H9 (cell line): Measurements from ENCODE around the gene ANKRD11. TPM values are rescaled to one million over a fixed set of nuclear protein-coding genes. Genes with fewer than 3 reads are reported as not detected.

Source experiments
- DNase-seq: peaks from one replicate; pipeline ENCODE4 v3.0.0-alpha.2; 2017
- H2AFZ ChIP-seq: one replicate; pipeline ENCODE4 v1.6.1; 2013; ENCODE audit warnings: mild to moderate bottlenecking, low read length, control low read depth, moderate library complexity
- H2AK5ac ChIP-seq: 2 replicates; pipeline ENCODE4 v1.6.1; 2013; ENCODE audit warnings: low read length, control low read depth, mixed read lengths; ENCODE audit not compliant: insufficient read length
- H2BK120ac ChIP-seq: one replicate; pipeline ENCODE4 v1.6.1; 2013; ENCODE audit warnings: low read depth, mild to moderate bottlenecking, low read length, control low read depth, inconsistent platforms; ENCODE audit not compliant: poor library complexity, severe bottlenecking
- H2BK12ac ChIP-seq: 2 replicates; pipeline ENCODE4 v1.6.1; 2013; ENCODE audit warnings: low read length, control low read depth, mixed read lengths, low read depth; ENCODE audit not compliant: insufficient read length
- H2BK15ac ChIP-seq: 2 replicates; pipeline ENCODE4 v1.6.1; 2013; ENCODE audit warnings: low read depth, low read length, control low read depth
- H2BK20ac ChIP-seq: one replicate; pipeline ENCODE4 v1.6.1; 2013; ENCODE audit warnings: low read depth, mild to moderate bottlenecking, low read length, control low read depth, inconsistent platforms; ENCODE audit not compliant: poor library complexity, severe bottlenecking
- H2BK5ac ChIP-seq: 2 replicates; pipeline ENCODE4 v1.6.1; 2013; ENCODE audit warnings: low read length, control low read depth, mixed read lengths; ENCODE audit not compliant: insufficient read length
- H3K14ac ChIP-seq: 2 replicates; pipeline ENCODE4 v1.6.1; 2013; ENCODE audit warnings: low read length, control low read depth; ENCODE audit not compliant: insufficient read depth
- H3K18ac ChIP-seq: 2 replicates; pipeline ENCODE4 v1.6.1; 2013; ENCODE audit warnings: low read depth, mild to moderate bottlenecking, mixed read lengths, low read length, control low read depth; ENCODE audit not compliant: insufficient read length
- H3K23ac ChIP-seq: 2 replicates; pipeline ENCODE4 v1.6.1; 2013; ENCODE audit warnings: low read length, control low read depth, mixed read lengths, low read depth; ENCODE audit not compliant: insufficient read length
- H3K23me2 ChIP-seq: 2 replicates; pipeline ENCODE4 v1.6.1; 2013; ENCODE audit warnings: low read depth, mild to moderate bottlenecking, mixed read lengths, low read length, control low read depth; ENCODE audit not compliant: insufficient read length, poor library complexity, severe bottlenecking
- H3K27ac ChIP-seq: 2 replicates; pipeline ENCODE4 v1.5.1; 2013; ENCODE audit warnings: low read length, control low read depth, mixed read lengths, low read depth; ENCODE audit not compliant: insufficient read length
- H3K27me3 ChIP-seq: 2 replicates; pipeline ENCODE4 v1.6.1; 2013; ENCODE audit warnings: low read length, control low read depth, inconsistent platforms; ENCODE audit not compliant: insufficient read depth
- H3K4ac ChIP-seq: 2 replicates; pipeline ENCODE4 v1.6.1; 2013; ENCODE audit warnings: low read depth, mild to moderate bottlenecking, control low read depth, inconsistent platforms, low read length, moderate library complexity
- H3K4me1 ChIP-seq: 2 replicates; pipeline ENCODE4 v1.6.1; 2013; ENCODE audit warnings: low read length, control low read depth, inconsistent platforms; ENCODE audit not compliant: insufficient read depth
- H3K4me2 ChIP-seq: 2 replicates; pipeline ENCODE4 v1.6.1; 2013; ENCODE audit warnings: low read length, control low read depth, mixed read lengths; ENCODE audit not compliant: insufficient read length, insufficient read depth
- H3K56ac ChIP-seq: 2 replicates; pipeline ENCODE4 v1.6.1; 2013; ENCODE audit warnings: low read depth, mild to moderate bottlenecking, mixed read lengths, low read length, control low read depth; ENCODE audit not compliant: insufficient read length
- H3K79me1 ChIP-seq: 2 replicates; pipeline ENCODE4 v1.6.1; 2013; ENCODE audit warnings: low read depth, mild to moderate bottlenecking, moderate library complexity, low read length, control low read depth, inconsistent platforms; ENCODE audit not compliant: insufficient read depth, poor library complexity, severe bottlenecking
- H3K79me2 ChIP-seq: 2 replicates; pipeline ENCODE4 v1.6.1; 2013; ENCODE audit warnings: low read length, control low read depth, inconsistent platforms; ENCODE audit not compliant: insufficient read depth
- H3K9ac ChIP-seq: 2 replicates; pipeline ENCODE4 v1.6.1; 2013; ENCODE audit warnings: low read length, control low read depth, mixed read lengths; ENCODE audit not compliant: insufficient read length; ENCODE audit errors: extremely low read depth
- H3K9me3 ChIP-seq: one replicate; pipeline ENCODE4 v1.6.1; 2013; ENCODE audit warnings: low read depth, low read length, inconsistent platforms; ENCODE audit not compliant: control insufficient read depth
- H3T11ph ChIP-seq: one replicate; pipeline ENCODE4 v1.6.1; 2013; ENCODE audit warnings: mild to moderate bottlenecking, low read length, control low read depth, inconsistent platforms
- H4K20me1 ChIP-seq: one replicate; pipeline ENCODE4 v1.6.1; 2013; ENCODE audit not compliant: control insufficient read depth, insufficient read length, insufficient read depth
- H4K5ac ChIP-seq: 2 replicates; pipeline ENCODE4 v1.6.1; 2013; ENCODE audit warnings: low read depth, mild to moderate bottlenecking, mixed read lengths, low read length, control low read depth; ENCODE audit not compliant: insufficient read length
- H4K8ac ChIP-seq: replicated peaks from 2 replicates; pipeline ENCODE4 v1.6.1; 2013; ENCODE audit warnings: low read length, control low read depth, mixed read lengths, low read depth; ENCODE audit not compliant: insufficient read length
- H4K91ac ChIP-seq: 2 replicates; pipeline ENCODE4 v1.6.1; 2013; ENCODE audit warnings: low read depth, mild to moderate bottlenecking, moderate library complexity, mixed read lengths, low read length, control low read depth; ENCODE audit not compliant: insufficient read length
- H3K27ac Mint-ChIP-seq, 3 experiments: 2 replicates in 2 of 3; 3 replicates in 1 of 3; pipeline ENCODE4 v1.8.0; 2020 to 2021; ENCODE audit warnings: mixed read lengths in 3 of 3, mild to moderate bottlenecking in 1 of 3, moderate library complexity in 1 of 3
- H3K27me3 Mint-ChIP-seq: 2 replicates; pipeline ENCODE4 v1.8.0; 2021; ENCODE audit warnings: low read depth, mild to moderate bottlenecking, moderate library complexity, mixed read lengths
- H3K36me3 Mint-ChIP-seq, 3 experiments: 2 replicates in 2 of 3; 3 replicates in 1 of 3; pipeline ENCODE4 v1.8.0; 2020 to 2021; ENCODE audit warnings: low read depth in 3 of 3, mixed read lengths in 3 of 3; ENCODE audit not compliant: insufficient read depth in 1 of 3
- H3K4me1 Mint-ChIP-seq, 2 experiments: 2 replicates each; pipeline ENCODE4 v1.8.0; 2020; ENCODE audit warnings: mixed read lengths in 2 of 2
- H3K4me3 Mint-ChIP-seq, 2 experiments: 2 replicates in 1 of 2; 3 replicates in 1 of 2; pipeline ENCODE4 v1.8.0; 2020 to 2021; ENCODE audit warnings: mild to moderate bottlenecking in 2 of 2, mixed read lengths in 2 of 2, moderate library complexity in 1 of 2
- H3K9me3 Mint-ChIP-seq, 2 experiments: 2 replicates in 1 of 2; 3 replicates in 1 of 2; pipeline ENCODE4 v1.8.0; 2020; ENCODE audit warnings: mild to moderate bottlenecking in 2 of 2, mixed read lengths in 2 of 2, moderate library complexity in 1 of 2
- CTCF ChIP-seq: fragments of 200-600 bp; sonication (generic); conservative IDR thresholded peaks from 3 replicates; pipeline ENCODE4 v1.8.0; 2021; ENCODE audit warnings: antibody characterized with exemption, mild to moderate bottlenecking
- WGBS: extraction: QIAGEN DNeasy Blood & Tissue Kit; methylation state at CpG from one replicate; pipeline ENCODE4 v1.1.7; 2013; ENCODE audit warnings: missing lambda C conversion rate, low lambda C conversion rate, mixed read lengths; ENCODE audit not compliant: insufficient read length; ENCODE audit errors: extremely low coverage; 5-methylcytosine and 5-hydroxymethylcytosine counted together
- total RNA-seq: library from RNA; stranded (reverse); gene quantifications from 2 replicates; pipeline ENCODE4 v1.2.1, GENCODE V29; 2021

ANKRD11 gene
- total RNA-seq, 1 experiment from 2014 or later: 181 TPM

DNA sequence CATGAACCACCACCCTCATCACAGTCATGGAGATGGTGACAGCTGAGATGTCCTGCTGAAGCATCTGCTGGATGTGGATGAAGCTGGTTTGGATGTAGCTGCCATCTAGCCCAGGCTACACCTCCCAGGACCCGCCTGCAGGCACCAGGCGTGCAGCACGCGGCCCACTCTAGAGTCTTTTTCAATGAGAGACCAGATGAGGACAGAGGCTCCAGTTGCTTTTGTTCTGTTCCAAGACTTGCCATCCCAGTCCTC is 170.8 kb downstream of the ANKRD11 start:
- Histone ChIP-seq H2AFZ (no peak overlapping the region), H3K23ac (no peak overlapping the region), H3K4me1 (peaks cover 13% of the 10 kb centered on the region; the same call in 1 of the 2 replicates), H3K79me1 (peaks cover 11% of the 10 kb centered on the region), H3K9ac (no peak overlapping the region), H3K9me3 (no peaks in the 10 kb centered on the region), H3K27ac (no peak overlapping the region), H2BK120ac (no peak overlapping the region), H3K23me2 (no peaks in the 10 kb centered on the region), H3K27me3 (no peaks in the 10 kb centered on the region), H3T11ph (no peak overlapping the region), H3K79me2 (peaks cover 76% of the 10 kb centered on the region; the same call in 1 of the 2 replicates), H3K4me2 (no peak overlapping the region), H4K5ac (no peak overlapping the region), H4K8ac (no peak overlapping the region), H2BK12ac (no peak overlapping the region), H3K18ac (no peak overlapping the region), H4K20me1 (no peaks in the 10 kb centered on the region), H4K91ac (no peak overlapping the region), H3K14ac (no peak overlapping the region; the same call in 1 of the 2 replicates), H2BK15ac (no peak overlapping the region), H3K56ac (no peak overlapping the region), H3K4ac (no peak overlapping the region), H2BK20ac (no peak overlapping the region), H2AK5ac (no peak overlapping the region), H2BK5ac (no peak overlapping the region)
- Mint-ChIP-seq H3K27me3 (no peaks in the 10 kb centered on the region; the same call in 1 of the 2 replicates), H3K36me3 (peaks cover 4 to 19% (median 16%) of the 10 kb centered on the region in 3 experiments; a peak in 4 of 7 replicates), H3K4me3 (no peak overlapping the region), H3K4me1 (peaks cover 75 to 91% of the 10 kb centered on the region in 2 experiments), H3K27ac (peak overlapping the region in 2 of 3 experiments; percentile 29 to 79; a peak in 2 of 7 replicates), H3K9me3 (no peaks in the 10 kb centered on the region; a peak in 1 of 5 replicates)
- no peak for DNase-seq
- WGBS: no CpG with 5 or more reads among the region's 4 CpGs
- TF ChIP-seq CTCF: no peak
